Middle frontal gyrus (tissue), 1 donor: ENCODE measurements around the gene HIGD1C.
A peak's percentile ranks its signal among the peaks of the same experiment; 100 is the strongest.
"Not testable (repeated sequence)": the region's sequence is repeated elsewhere in the genome, so short reads cannot be mapped to it uniquely, and the experiment has no call there.

Source experiments
- DNase-seq: peaks from one replicate; pipeline ENCODE4 v3.0.0-alpha.2; 2015; ENCODE audit warnings: low spot score; ENCODE audit errors: extremely low spot score

The HIGD1C gene

DNA sequence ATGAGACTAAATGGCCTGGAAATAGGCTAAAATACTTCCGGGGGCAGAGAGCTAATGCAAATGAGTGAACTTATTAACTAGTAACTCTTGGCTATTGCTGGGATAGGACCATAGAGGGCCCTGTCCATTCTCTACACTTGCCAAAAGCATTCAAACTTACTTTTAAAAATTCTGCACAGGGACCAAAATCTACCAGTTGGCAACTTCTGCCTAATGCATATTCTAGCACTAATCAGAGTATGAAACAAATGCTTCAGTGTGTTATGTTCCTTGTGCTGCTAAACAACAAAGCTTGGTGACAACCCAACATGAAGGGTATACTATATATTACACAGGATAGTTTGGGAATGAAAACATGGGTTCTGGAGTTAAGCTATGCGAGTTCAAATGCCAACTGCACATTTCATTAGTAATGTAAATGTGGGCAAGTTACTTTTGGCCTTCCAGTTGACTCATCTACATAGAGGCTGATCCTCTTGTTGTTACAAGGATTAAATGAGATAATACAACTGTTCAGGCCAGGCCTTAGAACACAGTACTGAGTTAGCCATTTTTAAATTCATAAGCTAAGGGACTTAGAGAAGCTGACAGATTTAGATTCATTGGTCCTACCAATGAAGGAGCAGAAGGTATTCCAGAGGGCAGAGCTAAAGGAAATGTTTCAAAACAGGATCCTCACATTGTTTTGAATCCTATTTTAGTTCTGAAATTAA lies 32.4 kb downstream of the HIGD1C start:
- no peak for DNase-seq

DNA sequence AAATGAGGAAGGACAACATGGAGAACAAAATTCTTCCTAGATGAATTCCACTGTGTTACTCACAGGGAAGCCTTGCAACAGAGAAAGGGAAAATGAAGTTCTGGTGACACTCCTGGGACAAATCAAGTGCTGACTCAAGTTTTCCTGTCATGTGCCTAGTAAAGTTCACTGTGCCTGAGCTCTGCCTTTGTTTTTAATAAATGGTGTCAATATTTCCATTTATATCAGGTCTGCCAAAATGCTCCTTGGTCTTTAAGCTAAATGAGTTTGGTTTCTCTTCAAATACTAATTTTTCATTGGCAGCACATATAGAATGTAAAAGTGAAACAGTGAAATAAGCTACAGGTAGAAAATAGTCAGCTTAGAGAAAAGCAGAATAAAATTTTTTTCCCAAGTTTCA lies 33.0 kb downstream of the HIGD1C start:
- DNase-seq: no peak

DNA sequence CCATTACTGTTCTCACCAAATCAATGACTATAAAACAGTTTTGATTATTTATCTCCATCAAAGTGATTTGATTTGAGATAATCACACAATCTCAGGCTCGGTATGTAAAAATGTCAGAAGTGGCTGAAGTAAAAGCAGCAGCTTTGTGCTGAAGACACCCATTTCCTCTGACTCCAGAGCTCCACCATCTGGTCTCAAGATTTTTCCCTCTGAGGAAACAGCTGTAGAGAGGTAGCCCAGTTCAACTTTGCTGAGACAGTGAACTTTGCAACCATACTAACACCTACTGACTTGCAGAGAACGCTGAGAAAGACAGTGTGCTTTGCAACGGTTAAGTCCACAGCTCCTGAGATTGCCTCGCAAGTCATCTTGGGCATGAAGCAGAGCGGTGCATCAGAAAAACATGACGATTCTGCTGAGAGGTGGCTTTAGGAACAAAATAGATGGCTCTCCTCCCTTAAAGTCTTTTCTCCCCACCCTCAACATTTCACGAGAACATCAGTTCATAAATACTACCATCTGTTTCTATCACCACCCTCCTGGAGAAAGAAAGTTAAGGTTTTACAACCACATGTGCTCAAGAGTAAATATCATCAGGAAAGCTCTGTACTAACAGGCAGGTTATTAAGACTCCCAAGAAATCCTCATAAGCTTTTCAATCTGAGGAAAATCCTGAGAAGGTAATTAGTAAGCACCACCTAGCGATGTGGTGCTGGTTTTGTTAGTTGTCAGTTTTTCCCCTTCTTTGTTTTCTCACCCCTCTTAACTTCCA lies 34.8 kb downstream of the HIGD1C start:
- no peak for DNase-seq

DNA sequence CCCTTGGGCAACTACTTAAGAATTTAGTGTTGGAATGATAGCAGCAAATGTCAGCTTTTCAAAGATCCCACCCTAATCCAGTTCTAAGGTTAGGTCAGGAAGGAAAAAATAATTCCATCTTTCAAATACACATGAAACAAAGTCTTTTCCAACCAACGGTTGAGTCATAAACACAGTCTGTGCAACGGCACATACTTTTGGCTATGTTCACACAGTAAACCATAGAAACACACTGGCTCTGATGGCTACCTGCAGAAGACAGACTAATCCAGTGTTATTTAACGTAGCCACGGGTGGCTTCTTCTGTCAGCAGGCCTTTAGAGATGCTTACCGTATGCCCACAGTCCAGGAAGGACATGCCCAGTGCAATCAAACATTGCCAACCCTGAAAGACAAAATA lies 35.7 kb downstream of the HIGD1C start:
- DNase-seq: no peak

DNA sequence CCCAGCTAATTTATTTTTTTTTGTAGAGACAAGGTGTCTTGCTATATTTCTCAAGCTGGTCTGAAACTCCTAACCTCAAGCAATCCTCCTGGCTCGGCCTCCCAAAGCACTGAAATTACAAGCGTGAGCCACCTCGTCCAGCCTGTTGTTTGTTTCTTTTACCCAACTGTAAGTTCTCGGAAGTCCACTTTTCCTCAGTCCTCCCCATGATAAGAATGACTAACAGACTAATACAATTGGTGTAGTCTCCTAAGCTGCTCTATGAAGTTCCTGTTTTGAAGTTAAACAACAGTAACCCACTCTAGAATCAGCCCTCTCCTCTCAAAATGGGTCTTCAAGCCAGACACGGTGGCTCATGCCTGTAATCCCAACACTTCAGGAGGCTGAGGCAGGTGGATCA lies 36.5 kb downstream of the HIGD1C start:
- no peak for DNase-seq

DNA sequence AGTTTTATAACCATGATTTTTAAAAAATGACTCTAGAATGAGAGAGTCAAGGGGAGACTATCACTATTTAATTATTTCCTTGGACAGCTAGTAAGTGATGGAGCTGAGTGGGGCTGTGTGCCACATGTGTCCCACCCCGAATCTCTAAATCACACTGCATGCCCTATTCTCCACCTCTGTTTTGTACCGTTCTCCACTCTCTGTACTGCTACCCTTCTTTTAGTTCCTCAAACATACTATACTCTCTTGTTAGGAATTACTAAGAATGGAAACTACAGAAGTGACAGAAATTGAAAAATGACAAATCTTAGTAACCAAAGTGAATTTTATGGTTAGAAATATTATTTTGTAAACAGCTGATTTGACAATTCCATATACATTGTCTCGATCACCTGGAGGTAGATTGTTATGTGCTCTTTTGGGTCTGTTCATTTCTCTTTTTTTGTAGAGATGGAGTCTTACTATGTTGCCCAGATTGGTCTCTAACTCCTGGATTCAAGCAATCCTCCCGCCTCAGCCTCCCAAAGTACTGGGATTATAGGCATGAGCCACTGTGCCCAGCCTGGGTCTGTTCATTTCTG lies 37.9 kb downstream of the HIGD1C start:
- no peak for DNase-seq

DNA sequence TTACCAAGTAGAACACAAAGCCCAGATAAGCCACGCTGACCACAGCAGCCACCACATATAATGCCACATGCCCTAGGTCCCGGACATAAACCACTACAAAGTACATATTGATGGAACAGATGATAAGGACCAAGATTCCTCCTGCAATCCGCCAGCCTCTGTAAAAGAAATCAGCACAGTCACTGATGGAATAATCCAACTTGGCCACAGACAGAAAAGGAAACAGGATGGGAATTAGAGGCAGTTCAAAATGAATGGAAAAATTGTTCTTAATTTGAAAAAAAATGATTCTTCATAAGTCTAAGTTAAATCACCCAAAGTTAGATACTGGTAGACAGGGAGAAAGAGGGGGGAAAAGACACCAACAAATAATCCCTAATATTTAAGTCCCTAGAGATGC lies 38.4 kb downstream of the HIGD1C start:
- DNase-seq: no peak

DNA sequence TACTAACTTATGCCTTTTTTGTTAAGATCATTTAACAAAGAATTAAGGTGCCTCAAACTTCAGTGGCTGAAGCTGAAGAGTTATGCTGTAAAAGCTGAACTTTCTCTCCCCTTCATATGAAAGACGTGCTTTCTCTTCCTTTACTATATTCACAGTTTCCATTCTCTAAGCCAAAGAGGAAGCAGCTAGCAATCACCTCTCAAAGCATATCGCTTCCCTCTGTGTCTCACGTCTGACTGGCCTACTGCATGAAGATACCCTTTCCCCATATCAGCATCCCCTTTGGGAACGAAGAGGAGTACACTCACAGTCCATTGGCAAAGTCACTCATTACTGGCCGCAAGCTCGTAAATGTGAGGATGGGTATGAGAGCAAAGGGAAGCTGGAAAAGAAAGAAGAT lies 38.9 kb downstream of the HIGD1C start:
- no peak for DNase-seq

DNA sequence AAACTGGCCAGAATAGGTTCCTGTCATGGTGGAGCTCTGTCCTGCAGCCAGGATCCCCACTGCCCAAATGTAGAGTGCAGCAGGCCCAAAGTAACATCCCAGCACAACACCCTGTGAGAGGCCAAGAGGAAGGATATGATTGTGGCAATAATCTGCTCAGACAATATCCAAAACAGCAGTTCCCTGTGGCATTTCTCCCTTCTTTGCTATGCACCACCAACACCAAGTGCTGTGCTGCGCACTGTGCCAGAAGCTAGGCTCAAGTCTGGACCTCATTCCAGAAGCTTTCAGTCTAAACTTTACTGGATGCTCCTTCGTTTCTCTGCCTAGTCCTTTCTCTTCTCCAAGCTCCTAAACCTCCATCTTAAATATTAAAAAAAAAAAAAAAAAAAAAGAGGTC lies 40.5 kb downstream of the HIGD1C start:
- DNase-seq: no peak

DNA sequence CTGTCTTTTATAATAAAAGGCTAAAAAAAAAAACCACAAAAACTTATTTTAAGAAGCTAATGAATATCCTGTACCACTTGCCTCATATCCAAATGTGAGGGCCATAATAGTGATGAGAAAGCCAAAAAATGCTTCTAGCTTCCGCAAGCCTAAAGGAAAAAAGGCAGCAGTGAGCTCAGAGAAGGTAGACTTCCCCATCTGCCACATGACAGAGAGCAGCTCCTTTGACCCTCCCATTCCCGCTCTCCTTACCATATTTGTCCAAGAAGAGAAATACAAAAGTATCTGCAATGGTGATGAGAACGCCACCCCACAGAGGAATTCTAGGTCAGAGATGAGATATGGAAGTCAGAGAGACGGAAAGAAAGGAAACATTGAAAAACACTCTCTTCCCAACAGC lies 46.7 kb downstream of the HIGD1C start:
- DNase-seq: no peak

DNA sequence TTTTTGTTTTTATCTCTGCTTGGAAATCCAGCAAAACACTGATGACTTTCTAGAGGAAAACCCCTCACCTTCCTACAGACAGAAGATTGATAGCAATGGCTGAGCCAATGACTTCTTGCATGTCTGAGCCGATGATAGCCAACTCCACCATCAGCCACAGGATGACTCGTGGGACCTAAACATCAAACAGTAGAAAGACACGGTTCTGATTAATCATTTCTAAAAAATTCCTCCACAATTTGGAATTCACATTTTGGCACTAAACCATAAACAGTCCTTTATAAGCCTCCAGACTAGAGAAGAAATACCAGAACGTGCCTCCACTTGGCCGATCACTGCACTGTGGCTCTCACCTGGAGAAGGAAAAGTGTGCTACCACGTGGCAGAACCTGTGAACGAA lies 47.9 kb downstream of the HIGD1C start:
- no peak for DNase-seq

DNA sequence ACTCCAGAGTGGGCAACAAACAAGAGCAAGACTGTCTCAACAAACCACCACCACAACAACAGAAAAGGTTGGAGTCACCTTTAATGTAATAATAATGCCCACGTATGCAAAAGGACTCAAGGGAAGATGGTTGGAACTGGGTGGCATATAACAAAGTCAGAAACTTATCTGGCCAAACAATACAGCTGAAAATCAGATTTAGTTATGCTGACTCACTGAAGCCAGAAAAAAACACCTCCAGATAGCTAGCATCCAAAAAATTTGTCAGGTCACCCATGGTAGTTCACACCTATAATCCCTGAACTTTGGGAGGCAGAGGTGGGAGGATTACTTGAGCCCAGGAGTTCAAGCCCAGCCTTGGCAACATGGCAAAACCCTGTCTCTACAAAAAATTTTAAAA lies 49.5 kb downstream of the HIGD1C start:
- no peak for DNase-seq

DNA sequence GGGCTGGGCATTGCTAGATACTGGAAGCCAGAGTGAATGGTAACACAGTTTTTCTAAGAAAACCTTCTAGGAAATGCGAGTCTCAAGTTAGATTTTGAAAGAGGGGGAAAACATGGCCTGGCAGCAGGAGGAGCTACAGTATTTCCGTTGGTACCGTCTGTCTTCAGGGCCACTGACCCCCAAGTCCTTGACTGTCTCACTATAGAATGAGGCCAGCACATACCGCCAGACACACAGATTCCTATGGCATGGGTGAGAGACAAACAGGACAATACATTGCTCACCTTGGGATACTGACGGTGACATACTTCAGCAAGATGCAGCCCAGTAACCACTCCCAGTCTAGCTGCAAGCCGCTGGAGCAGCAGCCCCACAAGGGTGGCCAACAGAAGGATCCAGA lies 52.2 kb downstream of the HIGD1C start:
- no peak for DNase-seq

DNA sequence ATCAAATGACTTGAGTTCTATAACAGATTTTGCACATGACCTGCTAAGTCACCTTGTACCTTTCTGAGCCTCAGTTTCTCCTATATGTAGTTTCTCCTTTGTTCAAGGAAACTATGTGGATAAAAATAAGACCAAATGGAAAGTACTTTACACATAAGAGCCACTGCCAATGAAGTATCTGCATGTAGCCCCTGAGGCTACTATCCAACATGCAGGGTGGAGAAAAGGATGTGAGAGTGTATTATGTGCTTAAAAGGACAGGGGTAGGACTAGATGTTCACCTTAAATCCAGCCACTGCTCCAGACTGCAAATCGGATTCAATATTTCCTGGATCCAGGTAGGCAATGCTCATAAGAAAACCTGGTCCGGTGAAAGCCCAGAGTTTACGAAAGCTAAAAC lies 52.7 kb downstream of the HIGD1C start:
- no peak for DNase-seq

DNA sequence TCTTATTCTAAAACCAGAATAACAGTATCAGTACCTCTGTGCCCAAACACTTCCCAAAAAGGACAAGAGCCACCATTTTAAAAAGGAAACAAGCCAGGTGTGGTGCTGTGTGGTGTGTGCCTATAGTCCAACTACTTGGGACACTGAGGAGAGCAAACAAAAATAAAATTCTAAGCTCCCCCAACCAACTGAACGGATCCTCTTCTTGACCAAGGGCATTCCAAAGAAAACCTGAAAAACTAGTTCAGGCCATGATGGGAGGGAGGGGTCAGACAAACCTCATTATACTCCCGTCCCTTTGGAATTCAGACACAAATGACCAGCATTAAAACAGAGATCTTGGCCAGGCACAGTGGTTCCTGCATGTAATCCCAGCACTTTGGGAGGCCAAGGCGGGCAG lies 53.3 kb downstream of the HIGD1C start:
- DNase-seq: no peak

DNA sequence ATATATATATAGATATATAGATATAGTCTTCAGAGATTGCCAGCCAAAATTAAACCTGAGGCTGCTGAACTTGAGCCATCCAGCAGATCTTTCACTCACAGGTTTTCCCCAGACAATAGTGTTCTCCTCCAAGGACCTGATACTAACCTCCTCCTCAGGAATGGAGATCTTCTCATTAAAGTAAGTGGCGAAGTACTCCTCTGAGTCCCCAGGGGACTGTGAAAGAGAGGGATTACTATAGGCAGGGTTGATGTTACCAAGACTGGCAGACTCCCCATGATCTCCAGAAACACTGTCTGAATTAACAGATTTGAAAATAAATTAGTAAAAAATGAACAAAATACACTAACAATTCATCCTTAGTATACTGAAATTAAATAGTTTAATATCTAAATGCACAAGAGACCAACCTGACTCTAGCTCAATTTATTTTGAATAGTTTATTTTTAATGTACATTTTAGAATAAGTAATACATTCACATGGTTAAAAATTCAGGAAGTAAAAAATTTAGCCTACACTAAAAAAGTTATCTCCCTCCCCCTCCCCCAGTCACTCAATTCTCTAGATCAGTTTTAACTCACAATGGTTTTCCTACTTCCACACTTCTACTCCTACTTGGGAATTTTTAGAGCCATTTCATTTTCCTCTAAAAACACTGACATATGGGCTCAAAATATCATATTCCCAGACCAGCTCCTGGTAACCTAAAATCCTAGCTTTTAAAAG lies 56.1 kb downstream of the HIGD1C start:
- DNase-seq: no peak

DNA sequence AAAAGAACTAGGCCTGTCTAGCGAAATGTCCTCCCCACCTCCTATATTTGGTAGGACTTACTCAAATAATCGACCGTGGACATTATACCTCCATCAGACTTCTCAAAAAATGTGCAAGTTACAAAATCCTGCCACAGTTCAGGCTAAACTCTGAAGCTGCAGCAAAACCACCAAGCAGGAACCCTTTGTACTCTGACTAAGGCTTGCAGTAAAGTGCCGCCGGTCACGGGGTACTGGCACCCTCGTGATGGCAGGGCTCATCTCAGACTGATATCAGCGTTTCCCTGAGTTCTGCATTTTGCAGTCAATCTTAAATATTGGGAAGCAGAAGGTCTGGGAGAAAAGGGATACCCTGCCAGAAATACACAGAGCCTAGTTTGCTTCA lies 56.7 kb downstream of the HIGD1C start:
- DNase-seq: peak; percentile 59

DNA sequence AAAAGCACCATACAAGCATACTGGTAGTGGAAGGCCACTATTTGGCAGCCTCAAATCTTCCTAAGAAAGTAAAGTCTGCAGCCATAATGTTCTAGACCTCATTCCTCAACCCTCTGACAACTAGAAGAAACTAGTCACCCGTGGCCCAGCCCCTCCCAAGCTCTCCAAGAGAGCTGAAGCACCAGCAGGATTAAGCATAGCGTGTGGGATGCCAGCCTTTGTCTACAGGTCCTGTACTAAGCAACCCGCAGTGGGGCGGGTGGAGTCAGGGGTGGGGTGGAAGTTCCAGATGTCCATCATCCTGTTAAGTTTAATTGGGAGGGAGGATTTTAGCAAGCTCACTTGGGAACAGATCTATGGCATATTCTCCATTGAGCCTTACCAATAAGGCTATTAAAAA lies 59.6 kb downstream of the HIGD1C start:
- DNase-seq: no peak

DNA sequence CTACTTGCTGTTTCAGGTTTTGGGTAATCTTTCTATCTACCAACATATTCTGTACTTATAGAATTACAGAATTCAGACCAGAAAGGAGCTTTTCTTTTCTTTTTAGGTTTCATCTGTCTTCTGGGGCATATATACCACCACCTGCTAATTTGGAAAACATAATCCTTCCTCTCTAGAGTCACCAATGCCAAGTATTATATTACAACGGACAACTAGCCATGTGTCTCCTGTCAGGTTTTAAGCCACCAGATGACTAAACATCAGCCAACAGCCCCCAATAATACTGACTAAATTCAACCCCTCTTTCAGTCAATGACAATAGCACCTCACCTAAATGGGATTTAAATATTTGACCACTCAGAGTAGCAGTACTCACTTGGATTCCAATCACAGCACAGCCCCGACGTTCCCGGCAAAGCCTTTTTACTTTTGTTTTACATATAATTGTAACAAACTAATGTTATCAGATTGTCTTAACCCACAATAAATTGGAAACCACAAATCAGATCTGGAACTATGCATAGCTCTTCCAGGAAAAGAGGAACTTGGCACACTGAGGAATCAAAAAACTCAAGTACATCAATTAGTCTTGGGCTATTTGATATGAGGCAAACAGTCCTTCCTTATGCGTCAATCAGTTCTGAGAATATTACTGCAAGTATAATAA lies 60.4 kb downstream of the HIGD1C start:
- no peak for DNase-seq

DNA sequence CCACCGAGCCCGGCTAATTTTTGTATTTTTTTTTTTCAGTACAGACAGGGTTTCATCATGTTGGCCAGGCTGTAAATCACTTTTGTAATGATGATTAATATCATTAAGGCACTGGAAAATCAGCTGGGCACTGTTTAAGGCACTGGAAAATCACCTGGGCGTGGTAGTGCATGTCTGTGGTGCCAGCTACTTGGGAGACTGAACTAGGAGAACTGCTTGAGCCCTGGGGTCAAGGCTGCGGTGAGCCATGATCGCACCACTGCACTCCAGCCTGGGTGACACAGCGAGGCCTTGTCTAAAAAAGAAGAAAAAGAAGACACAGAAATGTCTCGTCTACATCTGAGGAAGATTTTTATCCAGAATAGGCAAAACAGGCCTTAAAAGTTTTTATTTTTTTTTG lies 61.1 kb downstream of the HIGD1C start:
- DNase-seq: no peak

DNA sequence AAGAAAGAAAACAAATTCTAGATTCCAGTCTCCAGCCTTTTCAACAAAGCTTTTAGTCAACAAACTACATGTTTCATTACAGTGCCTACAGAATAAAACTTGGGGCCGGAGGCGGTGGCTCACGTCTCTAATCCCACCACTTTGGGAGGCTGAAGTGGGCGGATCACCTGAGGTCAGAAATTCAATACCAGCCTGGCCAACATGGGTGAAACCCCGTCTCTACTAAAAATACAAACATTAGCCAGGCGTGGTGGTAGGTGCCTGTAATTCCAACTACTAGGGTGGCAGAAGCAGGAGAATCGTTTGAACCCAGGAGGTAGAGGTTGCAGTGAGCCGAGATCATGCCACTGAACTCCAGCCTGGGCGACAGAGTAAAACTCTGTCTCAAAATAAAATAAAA lies 62.1 kb downstream of the HIGD1C start:
- not testable (repeated sequence) for DNase-seq

DNA sequence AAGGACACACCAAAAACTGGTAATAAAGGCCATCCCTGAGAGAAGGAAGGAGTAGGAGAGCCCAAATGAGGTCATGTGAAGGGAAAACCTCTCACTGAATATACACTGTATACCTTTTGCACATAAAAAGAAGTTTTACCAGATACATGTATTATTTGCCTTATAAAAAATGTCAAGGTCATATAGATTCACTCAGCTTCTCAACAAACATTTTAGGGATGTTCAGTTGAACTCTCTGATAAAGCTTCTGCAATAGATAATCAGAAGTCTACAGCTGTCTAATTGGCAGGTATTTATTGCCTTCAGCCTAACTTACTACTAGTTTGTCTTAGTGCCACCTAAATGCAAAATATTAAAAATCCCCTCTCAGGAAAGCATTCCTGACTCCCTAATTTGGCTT lies 65.1 kb downstream of the HIGD1C start:
- no peak for DNase-seq
